HCEC 1CT (cell line): ENCODE data around the gene TIMP1.

Experiments used
- DNase-seq: peaks from one replicate; pipeline ENCODE4 v3.0.0-alpha.2; 2017

TIMP1 gene

DNA sequence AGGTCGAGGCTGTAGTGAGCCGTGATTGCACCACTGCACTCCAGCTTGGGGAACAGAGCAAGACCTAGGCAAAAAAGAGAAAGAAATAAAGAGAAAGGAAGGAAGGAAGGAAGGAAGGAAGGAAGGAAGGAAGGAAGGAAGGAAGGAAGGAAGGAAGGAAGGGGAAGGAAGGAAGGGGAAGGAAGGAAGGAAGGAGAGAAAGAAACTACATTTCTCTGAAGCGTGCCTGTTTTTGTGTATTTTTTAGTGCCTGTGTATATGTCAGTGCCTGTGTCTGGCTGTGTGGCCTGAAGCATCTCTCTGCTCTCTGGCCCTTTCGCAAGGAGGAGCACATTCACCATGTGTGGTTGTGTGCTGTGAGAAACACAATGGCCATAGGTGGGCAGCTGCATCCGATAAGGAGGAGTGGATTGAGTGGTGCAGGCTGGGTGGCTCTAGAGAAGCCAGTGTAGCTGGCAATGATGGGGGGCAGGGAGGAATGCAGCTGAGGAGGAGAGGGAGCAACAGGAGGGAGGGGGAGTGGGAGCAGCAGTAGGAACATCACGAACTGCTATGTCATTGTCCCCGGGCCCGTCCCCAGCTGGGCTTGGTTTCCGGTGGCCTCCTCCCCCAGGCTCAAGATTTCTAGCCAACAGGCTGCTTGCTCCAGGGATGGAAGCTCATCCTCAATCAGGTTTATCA, 26.0 kb downstream of the TIMP1 start:
- DNase-seq, result no peak

- no peak for DNase-seq
Measured at GRCh38 chrX:47610511-47610910, 28.3 kb downstream of the TIMP1 start.

DNA sequence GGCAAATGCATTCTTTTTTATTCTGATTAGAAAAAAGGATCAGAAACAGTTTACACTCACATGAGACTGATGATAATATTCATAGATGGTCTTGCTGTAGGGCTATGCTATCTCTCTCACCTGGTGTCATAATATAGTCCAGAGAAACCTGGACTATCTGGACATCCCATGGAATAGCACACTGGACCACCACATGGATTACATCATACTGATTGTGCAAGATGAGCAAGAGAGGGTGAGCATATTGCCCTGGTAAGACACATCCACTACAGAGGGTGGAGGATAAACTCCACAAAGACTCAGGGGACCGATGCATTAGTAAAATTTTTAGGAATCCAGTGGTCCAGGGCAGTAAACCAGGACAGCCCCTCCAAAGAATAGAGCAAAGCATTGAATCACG, 29.3 kb downstream of the TIMP1 start:
- no peak for DNase-seq

DNA sequence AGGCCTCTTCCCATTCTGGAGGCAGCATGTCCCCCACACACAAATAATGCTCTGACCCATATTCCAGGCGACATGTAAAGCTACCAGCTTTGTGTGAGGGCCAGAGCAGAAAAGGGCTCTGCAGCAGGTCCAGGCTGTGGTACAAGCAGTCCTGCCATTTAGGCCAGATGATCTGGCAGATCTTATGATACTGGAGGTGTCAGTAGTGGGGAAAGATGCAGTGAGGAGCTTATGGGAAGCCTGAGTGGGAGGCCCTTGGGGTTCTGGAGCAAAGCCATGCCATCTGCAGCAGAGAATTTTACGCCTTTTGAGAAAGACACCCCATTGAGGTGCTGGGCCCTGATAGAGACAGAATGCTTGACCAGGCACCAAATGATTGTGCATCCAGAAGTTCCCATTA, 29.7 kb downstream of the TIMP1 start:
- DNase-seq, result no peak

DNA sequence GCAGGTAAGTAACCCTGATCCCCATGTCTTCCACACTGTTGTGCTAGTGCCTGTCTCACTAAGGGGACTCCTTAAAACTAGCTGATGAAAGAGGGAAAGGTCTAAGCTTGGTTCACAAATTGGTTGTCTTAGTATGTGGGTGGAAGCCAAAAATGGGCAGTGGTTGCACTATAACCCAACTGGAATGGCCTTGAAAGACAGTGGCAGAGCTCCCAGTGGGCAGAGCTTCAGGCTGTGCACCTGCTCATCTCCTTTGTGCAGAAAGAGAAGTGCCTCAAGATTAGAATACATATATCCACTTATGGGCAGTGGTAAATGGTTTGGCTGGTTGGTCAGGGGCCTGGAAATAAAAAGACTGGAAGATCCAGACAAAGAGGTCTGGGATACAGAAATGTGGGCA, 30.2 kb downstream of the TIMP1 start:
- no peak for DNase-seq

DNA sequence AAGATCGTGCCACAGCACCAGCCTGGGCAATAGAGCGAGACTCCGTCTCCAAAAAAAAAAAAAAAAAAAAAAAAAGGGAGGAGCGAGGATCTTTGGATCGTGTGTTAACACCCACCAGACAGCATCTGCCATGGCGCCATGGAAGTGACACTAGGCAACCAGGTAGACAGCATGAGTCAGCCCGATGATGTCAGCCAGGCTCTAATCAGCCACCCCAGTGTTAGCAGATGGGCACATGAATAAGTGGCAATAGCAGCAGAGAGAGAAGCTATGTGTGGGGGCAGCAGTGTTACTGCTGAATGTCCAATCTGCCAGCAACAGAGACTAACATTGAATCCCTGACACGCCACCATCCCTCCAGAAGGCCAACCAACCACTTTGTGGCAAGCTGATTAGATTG, 30.8 kb downstream of the TIMP1 start:
- no peak for DNase-seq

DNA sequence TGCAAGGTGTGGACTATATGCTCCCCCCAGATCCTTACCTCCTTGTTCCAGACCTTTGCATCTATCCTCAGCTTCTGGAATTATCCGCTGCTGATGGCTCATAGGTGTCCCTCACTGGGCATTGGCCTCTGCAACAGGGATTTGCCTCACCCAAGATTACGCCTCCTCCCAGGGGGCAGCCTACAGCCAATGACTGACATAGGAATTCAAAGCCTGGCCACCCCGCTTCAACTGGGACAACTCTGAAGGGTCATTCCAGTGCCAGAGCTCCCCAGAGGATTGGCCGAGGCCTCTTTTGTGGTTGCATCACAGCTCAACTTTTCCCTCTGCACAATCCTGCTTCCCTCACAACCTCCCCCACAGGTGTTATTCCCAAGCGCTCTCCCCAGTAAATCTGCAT, 32.4 kb downstream of the TIMP1 start:
- no peak for DNase-seq

DNA sequence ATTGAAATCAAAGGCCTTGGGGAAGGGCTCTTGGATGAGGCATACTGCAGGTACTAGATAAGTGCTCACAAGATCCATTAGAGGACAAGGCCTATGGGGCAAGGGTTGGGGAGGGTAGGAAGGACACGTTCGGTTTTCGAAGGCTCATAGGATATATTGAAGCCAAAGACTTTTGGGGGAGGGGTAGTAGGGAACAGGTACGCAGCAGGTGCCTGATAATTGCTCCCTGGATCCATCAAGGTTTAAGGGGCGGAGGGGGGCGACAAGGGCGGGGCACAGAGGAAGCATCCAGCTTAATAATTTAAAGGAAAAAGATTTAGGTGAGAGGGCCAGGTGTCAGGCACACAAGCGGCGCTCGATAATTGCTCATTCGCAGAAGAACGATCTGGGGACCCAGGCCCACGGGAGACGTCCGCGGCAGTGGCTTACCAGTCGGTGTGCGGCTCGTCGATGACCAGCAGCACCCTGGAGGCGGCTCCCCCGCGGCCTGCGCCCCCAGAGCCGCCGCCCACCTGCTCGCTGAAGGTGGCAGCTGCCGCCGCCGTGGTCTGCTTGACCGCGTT, 36.8 kb downstream of the TIMP1 start:
- DNase-seq, result no peak

GRCh38 chrX:47619486-47620302, 37.5 kb downstream of the TIMP1 start, which contains the start of gene SYN1:
Gene SYN1 (minus strand): TSS chrX:47619857. CDS start chrX:47619728, 129 bp downstream.
- DNase-seq, result peak; percentile 67

DNA sequence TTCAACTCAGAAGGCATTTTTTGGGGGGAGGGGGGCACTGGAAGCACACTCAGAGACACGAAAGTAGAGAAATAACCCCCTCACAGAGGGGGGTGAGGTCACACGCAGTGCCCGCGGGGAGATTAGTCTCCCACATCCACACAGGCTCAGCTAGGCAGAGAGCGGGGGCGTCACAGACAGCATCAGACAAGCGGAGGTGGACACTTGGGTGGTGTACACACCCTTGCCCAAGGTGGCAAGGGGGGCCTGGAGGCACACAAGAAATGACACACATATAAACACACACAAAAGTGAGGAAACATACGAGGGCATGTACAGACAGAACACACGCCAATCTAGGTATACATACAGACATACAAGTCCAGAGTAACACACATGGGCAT, 38.1 kb downstream of the TIMP1 start:
- DNase-seq, result no peak

DNA sequence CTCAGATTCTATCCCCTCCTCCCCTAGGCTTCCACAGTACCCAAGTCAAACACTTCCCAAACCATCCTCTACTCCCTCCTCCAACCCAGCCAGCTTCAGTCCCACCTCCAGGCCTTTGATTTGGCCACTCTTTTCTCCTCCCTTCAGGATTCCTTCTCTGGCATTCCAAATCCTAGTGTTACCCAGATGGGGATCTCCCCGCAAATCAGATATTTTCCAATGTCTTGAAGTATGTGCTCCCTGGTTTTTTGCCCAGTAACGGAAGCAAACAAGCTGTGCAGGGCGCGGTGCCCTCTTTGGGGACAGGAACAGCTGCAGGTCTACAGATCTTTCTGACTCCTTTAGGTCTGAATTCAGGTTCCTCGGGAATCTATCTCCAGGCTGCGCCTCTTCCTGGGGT, 39.6 kb downstream of the TIMP1 start:
- DNase-seq, result no peak

- DNase-seq, result peak; percentile 71
Measured at GRCh38 chrX:47623540-47624027, 41.3 kb downstream of the TIMP1 start.

- no peak for DNase-seq
Measured at GRCh38 chrX:47625365-47625764, 43.1 kb downstream of the TIMP1 start.

DNA sequence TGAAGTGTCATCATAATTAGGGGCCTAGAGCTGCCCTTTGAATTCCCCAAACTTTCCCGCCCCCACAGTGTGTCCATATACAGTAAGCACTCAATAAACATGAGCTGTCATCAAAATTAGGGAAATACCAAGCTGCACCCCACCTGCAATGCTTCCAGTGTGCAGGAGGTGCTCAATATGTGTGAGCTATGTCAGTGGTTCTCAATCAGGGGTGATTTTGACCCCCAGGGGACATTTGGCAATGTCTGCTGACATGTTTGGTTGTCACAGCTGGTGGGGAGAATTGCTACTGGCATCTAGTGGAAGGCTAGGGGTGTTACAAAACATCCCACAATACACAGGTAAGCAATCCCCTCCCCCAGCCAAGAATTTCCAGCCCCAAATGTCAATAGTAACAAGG, 46.7 kb downstream of the TIMP1 start:
- DNase-seq, result no peak

- DNase-seq, result no peak
Measured at GRCh38 chrX:47629419-47630200, 47.4 kb downstream of the TIMP1 start, which contains the start of gene CFP. Gene CFP (minus strand): TSS chrX:47629930. CDS start chrX:47629844, 86 bp downstream.

DNA sequence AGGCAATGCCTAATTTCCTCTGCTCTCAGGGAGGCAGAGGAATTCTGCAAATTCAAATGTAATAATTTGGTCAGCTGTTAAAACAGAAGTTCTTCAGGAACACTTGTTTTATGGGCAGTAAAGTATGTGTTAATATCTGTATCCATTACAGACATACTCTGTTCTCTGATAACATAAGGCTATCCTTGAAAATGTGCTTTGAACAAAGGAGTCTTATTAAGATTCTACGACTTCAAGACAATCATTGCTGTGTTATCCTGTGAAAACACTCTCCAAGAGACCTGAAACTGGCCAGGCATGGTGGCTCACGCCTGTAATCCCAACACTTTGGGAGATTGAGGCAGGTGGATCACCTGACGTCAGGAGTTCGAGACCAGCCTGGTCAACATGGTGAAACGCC, 49.4 kb downstream of the TIMP1 start:
- no peak for DNase-seq

GRCh38 chrX:47632666-47633065, 50.4 kb downstream of the TIMP1 start:
- DNase-seq, result no peak

- no peak for DNase-seq
Measured at GRCh38 chrX:47633689-47634590, 51.7 kb downstream of the TIMP1 start.

DNA sequence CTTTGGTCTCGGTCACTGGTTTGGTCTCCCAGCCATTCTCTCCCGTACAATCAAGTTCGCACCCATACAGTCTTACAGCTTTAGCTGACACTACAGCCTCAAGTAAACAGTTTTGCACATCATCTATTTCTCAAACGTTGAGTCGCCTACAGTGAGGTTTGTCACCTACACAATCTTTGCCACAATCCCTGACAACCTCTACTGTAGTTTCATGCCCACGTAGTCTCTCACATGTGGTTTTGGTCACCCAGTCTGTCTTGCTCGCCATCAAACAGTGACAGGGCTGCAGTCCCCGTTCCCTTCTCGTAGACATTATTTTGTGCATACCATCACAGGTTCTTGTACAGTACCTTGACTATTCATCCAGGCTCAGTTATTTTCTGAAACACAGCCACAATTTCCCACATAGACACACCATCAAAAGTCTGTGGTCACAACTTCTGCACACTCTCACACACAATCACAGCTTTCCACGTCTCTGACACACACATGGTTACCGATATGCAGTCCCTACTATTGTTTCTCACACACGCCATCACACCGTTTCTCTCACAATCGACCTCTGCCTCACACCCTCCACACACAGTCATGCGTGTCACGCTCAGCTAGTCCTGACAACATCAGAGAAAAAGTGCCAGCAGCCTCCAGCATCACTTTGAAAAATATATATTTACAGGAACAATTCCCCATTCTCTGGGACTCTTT, 52.8 kb downstream of the TIMP1 start:
- no peak for DNase-seq
